ENCODE data around the gene RNF227. TPM values are rescaled to one million over a fixed set of nuclear protein-coding genes. Genes with fewer than 3 reads are reported as not detected.

Gene RNF227
- total and polyA plus RNA-seq, 2 of the 8 experiments (the other 6 are each of a cell fraction or from before 2014, with no cell fraction given): 0.63 to 1.7 TPM

GRCh38 chr17:7910281-7910680 is 5.8 kb downstream of the RNF227 start:
- Histone ChIP-seq H3K4me1 (replicated peaks in 1 of 4; ENCODE audit: control insufficient read depth in 3 of 4, insufficient read depth in 4 of 4, low read length in 3 of 4) (peaks cover 0 to 3% (median 2%) of the 10 kb centered on the region in 4 experiments; a peak in 3 of 7 replicates), H3K36me3 (ENCODE audit: control insufficient read depth in 2 of 4, insufficient read depth in 4 of 4, low read length in 3 of 4) (peaks cover 0 to 3% (median 1%) of the 10 kb centered on the region in 4 experiments; a peak in 4 of 8 replicates), H3K79me1 (ENCODE audit: low read depth, low read length) (no peaks in the 10 kb centered on the region), H3K56ac (replicated peaks; ENCODE audit: insufficient read length, low read depth, low read length) (no peak overlapping the region), H4K20me1 (replicated peaks in 1 of 2; ENCODE audit: control insufficient read depth in 1 of 2, insufficient read depth in 2 of 2, low read length in 2 of 2) (peaks cover 0 to 2% of the 10 kb centered on the region in 2 experiments), H3K4ac (replicated peaks; ENCODE audit: insufficient read length, low read depth, low read length) (no peak overlapping the region), H2BK15ac (ENCODE audit: low read length) (no peak overlapping the region), H3K14ac (ENCODE audit: insufficient read length) (no peak overlapping the region), H3K23ac (ENCODE audit: insufficient read length) (no peak overlapping the region), H4K91ac (replicated peaks; ENCODE audit: insufficient read length, low read length) (no peak overlapping the region), H3K4me2 (ENCODE audit: insufficient read depth in 1 of 2, low read depth in 2 of 2, low read length in 2 of 2) (no peak overlapping the region), H2BK5ac (ENCODE audit: low read depth, low read length) (no peak overlapping the region), H3K9ac (replicated peaks in 1 of 4; ENCODE audit: extremely low read depth in 1 of 4, low read depth in 3 of 4, low read length in 3 of 4) (no peak overlapping the region), H2AFZ (ENCODE audit: low read length) (no peak overlapping the region), H2AK5ac (ENCODE audit: low read depth, low read length) (no peak overlapping the region), H3K9me3 (ENCODE audit: insufficient read depth in 2 of 2, low read depth in 1 of 2, low read length in 1 of 2) (no peaks in the 10 kb centered on the region), H3K79me2 (ENCODE audit: control insufficient read depth in 1 of 2, insufficient read depth in 2 of 2, low read length in 2 of 2) (no peaks in the 10 kb centered on the region), H4K8ac (ENCODE audit: extremely low read depth, insufficient read depth, low read length) (no peak overlapping the region), H4K5ac (ENCODE audit: insufficient read length, low read depth, low read length) (no peak overlapping the region), H2BK120ac (replicated peaks; ENCODE audit: low read depth, low read length) (no peak overlapping the region), H3K27ac (ENCODE audit: low read depth, low read length) (no peak overlapping the region), H2BK12ac (ENCODE audit: low read depth, low read length) (no peak overlapping the region), H3K18ac (ENCODE audit: extremely low read depth, low read length) (no peak overlapping the region), H3K4me3 (ENCODE audit: extremely low read depth in 1 of 4, insufficient read depth in 2 of 4, low read depth in 3 of 4, low read length in 4 of 4) (no peak overlapping the region), H2BK20ac (ENCODE audit: low read length) (no peak overlapping the region), H3K27me3 (replicated peaks in 1 of 4; ENCODE audit: control insufficient read depth in 3 of 4, extremely low read depth in 1 of 4, insufficient read depth in 3 of 4, low read length in 3 of 4) (peaks cover 0 to 9% (median 7%) of the 10 kb centered on the region in 4 experiments; a peak in 5 of 7 replicates), H3K23me2 (ENCODE audit: low read depth, low read length) (peaks cover 1% of the 10 kb centered on the region)
- DNase-seq (ENCODE audit: low read depth in 1 of 2, low spot score in 2 of 2) (no peak), FAIRE-seq (no peak)
- no peak for TF ChIP-seq E2F6 (IDR thresholded peaks at IDR 0.05)
- no peak for TF ChIP-seq FOSL1 (IDR thresholded peaks at IDR 0.05; ENCODE audit: insufficient read depth, low read depth, low read length)
- POLR2A ChIA-PET (ENCODE audit: partially characterized antibody): no interaction called here
- CTCF ChIA-PET (ENCODE audit: partially characterized antibody): interaction anchor here (0.8 to 6.0 kb wide), 7 partner anchors 22 to 148 kb away, joined by 3 to 57 read pairs (median 5); partner anchors contain the start of gene CHD3
- WGBS, 2 experiments (ENCODE audit: extremely low coverage in 1 of 2, insufficient coverage in 1 of 2, insufficient read length in 1 of 2, insufficient replicate concordance in 2 of 2, low coverage in 1 of 2, low lambda C conversion rate in 2 of 2, missing lambda C conversion rate in 1 of 2): 92% methylated on average over 14 of the region's 15 CpGs; no CpG with 5 or more reads in 1 of the 2 experiments

Measured in H1 (cell line).